GM12891 (cell line): Measurements from ENCODE around the gene EDAR.

Experiments used
- POLR2A ChIP-seq: IDR thresholded peaks from 2 replicates; pipeline ENCODE4 v1.6.1; 2011; ENCODE audit warnings: low read depth, low read length, control low read depth
- POLR2AphosphoS5 ChIP-seq: IDR thresholded peaks from 2 replicates; pipeline ENCODE4 v1.6.1; 2011; ENCODE audit warnings: low read depth, low read length, control low read depth
- SPI1 ChIP-seq: IDR thresholded peaks from 2 replicates; pipeline ENCODE4 v1.6.1; 2011; ENCODE audit warnings: low read depth, low read length, control low read depth
- TAF1 ChIP-seq: IDR thresholded peaks from 2 replicates; pipeline ENCODE4 v1.6.1; 2011; ENCODE audit warnings: low read depth, low read length, control low read depth

- no peak for TF ChIP-seq TAF1
- TF ChIP-seq POLR2A = no peak
- no peak for TF ChIP-seq POLR2AphosphoS5
- TF ChIP-seq SPI1 = no peak
These were observed 18.7 kb downstream of the EDAR start for GRCh38 chr2:108970369-108970768.
